Inflammatory macrophage treated with lipopolysaccharide for 4 hours (primary cell): ENCODE results near the gene PTH2.
"Not testable (repeated sequence)": the region's sequence is repeated elsewhere in the genome, so short reads cannot be mapped to it uniquely, and the experiment has no call there.

ENCODE experiments used
- DNase-seq: peaks from one replicate; pipeline ENCODE4 v3.0.0-alpha.2; 2020

Gene PTH2

GRCh38 chr19:49374665-49375434, 48.4 kb downstream of the PTH2 start:
- DNase-seq = no peak

- DNase-seq = not testable (repeated sequence)
Measured at GRCh38 chr19:49373174-49373573, 50.1 kb downstream of the PTH2 start.
